Stimulated activated CD8-positive, alpha-beta memory T cell treated with anti-CD3 and anti-CD28 coated beads, Interleukin-15, amount 100 ng/mL, for 48 hours (primary cell): ENCODE measurements around the gene RBM15B.
A peak's percentile ranks its signal among the peaks of the same experiment; 100 is the strongest.
"Not testable (repeated sequence)": the region's sequence is repeated elsewhere in the genome, so short reads cannot be mapped to it uniquely, and the experiment has no call there.

Source experiments
- DNase-seq, 2 donors: peaks; one replicate each; pipeline ENCODE4 v3.0.0-alpha.2; 2020; ENCODE audit warnings: low read depth in 2 of 2

The RBM15B gene

DNA sequence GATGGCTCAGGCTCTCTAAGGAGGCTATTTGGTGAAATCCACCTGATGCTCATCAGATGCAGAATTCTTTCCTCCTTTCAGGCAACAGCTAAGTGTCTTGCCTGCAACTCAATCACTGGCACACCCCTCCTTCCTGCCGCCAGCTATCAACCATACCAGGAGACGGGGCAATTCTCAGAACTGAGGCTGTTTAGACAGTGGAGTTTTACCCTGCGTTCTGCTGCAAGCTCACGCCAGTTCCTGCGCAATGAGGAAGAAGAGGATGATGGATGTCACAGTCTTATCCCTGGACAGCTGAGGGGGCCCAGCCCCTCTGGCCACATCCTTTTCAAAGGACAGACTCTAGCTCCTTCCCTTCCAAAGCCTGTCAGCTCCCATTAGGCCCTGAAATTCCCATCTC, 13.0 kb upstream of the RBM15B start:
- DNase-seq, result no peak

DNA sequence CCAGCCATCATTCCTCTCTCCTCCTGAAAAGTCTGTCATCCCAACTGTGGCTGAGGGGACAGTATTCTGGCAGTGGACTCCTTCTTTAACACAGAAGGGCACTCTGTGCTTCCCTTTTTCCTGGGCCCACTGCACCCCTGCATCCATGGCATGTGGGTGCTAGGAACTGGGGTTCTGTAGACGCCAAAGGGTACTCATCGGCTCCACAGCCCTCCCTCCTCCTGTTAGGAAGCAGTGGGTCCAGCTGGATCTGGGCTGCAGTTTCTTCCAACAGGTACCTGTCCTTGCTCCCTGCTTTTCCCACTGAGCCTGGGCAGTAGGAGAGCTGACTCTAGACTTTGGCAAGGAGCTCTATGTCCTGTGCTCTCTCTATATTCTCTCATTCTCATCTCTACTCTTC, 12.4 kb upstream of the RBM15B start:
- DNase-seq, result no peak

DNA sequence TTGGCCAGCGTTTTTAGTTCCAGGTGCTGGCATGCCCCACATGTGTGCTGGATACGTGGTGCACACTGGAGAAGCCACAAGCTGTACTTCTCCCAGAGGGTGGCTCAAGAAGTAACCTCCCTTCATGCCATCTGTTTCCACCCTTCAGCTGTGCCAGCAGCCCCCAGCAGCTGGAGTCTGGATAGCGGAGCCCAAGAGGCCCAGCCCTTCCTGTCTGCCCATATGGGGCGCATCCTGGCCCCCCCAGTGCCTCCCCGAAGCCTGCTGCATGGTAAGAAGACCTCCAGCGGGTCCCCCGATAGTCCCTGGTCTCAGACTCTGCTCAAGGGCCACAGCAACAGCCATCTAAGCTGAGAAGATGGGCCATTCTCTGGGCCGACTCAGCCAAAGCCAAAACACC, 11.8 kb upstream of the RBM15B start:
- no peak for DNase-seq

- DNase-seq, result no peak
Measured at GRCh38 chr3:51379746-51380455, 11.2 kb upstream of the RBM15B start.

GRCh38 chr3:51380601-51381332, 10.3 kb upstream of the RBM15B start:
- no peak for DNase-seq

GRCh38 chr3:51381333-51381705, 9.8 kb upstream of the RBM15B start:
- DNase-seq, result no peak

DNA sequence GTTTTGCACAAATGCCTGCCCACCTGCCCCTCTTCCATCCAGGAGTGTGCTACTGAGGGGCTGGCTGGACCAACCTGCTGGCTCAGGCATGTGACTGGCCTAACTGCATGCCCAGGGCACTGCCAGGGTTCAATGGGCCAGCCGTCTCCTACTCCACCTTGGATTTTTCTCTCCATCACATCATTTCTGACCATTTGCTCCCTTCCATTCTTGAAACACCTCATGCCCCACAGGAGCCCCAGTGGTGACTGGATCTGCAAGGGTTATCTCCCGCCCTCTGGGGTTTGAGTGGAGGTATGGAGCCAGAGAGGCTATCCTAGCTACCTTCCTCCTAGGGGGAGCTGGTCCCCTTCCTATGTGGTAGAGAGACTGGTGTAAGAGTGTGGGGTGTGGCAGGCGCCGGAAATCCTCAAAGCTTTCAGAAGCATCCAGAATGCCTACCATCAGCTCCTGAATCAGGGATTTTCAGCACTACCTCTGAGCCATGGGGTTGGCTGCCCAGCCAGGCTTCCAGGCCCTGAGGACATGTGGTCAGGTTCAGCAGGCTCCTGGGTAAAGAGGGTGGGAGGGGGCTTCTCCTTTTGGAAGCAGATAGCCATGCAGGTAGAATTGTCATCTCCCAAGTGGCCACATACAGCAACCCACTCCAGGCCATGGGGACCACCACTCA, 8.9 kb upstream of the RBM15B start:
- DNase-seq, result no peak

GRCh38 chr3:51382947-51383578, 8.0 kb upstream of the RBM15B start:
- DNase-seq, result no peak

GRCh38 chr3:51384055-51384725, 6.9 kb upstream of the RBM15B start:
- no peak for DNase-seq

DNA sequence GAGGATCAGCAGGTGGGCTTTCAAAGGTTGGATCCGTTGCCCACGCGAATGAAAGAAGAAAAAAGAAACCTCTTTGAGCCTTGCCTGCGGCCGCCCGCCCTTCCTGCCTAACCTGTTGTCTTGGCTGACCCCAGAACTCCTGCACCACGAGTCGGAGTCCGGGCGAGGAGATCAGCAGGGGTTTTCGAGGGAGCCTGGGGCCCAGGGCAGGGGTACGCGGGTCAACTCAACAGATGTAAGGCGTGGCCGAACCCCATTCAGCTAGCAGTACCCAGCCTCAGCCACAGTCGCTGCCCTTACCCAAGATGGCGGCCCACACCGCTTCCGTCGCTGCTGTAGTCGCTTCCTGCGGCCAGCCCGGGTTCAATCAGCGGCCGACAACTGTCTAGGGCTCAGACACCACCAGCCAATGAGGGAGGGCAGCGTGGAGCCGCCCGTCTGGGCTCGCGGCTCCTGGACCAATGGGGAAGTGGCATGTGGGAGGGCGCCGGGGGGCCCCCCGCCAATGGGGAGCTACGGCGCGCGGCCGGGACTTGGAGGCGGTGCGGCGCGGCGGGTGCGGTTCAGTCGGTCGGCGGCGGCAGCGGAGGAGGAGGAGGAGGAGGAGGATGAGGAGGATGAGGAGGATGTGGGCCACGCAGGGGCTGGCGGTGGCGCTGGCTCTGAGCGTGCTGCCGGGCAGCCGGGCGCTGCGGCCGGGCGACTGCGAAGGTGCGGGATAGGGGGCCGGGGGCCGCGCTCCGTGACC, 6.2 kb upstream of the RBM15B start, which contains the start of gene MANF:
MANF (plus strand) TSS at position 566 of the 748 bp plus-strand sequence; CDS start at position 618, 52 bp downstream.
- DNase-seq, result peak; percentile 97 to 98

- DNase-seq, result no peak
Measured at GRCh38 chr3:51385621-51386091, 5.4 kb upstream of the RBM15B start.

DNA sequence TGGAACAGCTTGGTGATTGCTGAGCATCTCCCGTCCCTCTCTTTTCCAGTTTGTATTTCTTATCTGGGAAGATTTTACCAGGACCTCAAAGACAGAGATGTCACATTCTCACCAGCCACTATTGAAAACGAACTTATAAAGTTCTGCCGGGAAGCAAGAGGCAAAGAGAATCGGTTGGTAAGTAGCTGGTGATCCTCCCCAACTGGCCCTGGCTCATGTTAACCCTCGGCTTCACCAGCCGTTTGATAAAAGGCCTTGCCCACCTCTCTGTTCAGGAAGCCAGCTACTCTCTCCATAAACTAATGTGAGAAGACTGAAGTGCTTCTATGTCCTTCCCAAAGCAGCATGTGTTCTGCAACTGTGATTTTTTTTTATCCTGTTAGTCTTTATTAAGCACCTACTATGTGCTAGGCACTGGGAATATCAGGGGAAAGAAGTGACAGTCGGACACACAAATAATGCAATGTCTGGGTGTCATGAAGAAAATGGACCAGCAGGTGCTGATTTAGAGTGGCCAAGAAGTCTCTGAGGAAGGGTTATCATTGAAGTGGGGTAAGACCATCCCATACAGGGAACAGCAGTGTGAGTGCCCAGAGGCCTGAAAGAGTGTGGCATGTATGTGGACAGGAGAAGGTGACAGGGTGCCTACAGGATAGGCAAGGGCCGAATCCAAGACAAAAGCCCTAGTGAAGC, 4.8 kb upstream of the RBM15B start:
- no peak for DNase-seq

DNA sequence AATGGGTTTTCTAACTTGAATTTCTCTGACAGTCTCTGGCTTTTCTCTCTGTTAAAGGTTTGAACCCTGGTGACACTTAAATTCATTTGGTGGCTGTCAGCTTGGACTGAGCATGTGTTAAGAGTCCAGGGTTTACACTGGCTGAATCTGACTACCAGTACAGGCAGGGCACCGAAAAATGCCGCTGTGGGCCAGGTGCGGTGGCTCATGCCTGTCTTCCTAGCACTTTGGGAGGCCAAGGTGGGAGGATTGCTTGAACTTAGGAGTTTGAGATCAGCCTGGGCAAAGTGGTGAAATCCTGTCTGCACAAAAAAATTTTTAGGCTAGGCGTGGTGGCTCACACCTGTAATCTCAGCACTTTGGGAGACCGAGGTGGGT, 4.2 kb upstream of the RBM15B start:
- DNase-seq, result no peak

DNA sequence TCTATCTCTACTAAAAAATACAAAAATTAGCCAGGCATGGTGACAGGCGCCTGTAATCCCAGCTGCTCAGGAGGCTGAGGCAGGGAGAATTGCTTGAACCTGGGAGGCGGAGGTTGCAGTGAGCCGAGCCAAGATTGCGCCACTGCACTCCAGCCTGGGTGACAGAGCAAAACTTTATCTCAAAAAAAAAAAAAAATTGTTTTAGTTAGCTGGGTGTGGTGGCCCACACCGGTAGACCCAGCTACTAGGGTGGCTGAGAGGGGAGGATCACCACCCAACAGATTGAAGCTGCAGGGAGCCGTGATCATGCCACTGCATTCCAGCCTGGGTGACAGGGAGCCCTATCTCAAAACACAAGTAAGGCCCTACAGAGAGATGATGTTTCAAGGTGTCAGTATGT, 3.8 kb upstream of the RBM15B start:
- DNase-seq, result not testable (repeated sequence)

- DNase-seq, result no peak
Measured at GRCh38 chr3:51388286-51389029, 2.6 kb upstream of the RBM15B start.

DNA sequence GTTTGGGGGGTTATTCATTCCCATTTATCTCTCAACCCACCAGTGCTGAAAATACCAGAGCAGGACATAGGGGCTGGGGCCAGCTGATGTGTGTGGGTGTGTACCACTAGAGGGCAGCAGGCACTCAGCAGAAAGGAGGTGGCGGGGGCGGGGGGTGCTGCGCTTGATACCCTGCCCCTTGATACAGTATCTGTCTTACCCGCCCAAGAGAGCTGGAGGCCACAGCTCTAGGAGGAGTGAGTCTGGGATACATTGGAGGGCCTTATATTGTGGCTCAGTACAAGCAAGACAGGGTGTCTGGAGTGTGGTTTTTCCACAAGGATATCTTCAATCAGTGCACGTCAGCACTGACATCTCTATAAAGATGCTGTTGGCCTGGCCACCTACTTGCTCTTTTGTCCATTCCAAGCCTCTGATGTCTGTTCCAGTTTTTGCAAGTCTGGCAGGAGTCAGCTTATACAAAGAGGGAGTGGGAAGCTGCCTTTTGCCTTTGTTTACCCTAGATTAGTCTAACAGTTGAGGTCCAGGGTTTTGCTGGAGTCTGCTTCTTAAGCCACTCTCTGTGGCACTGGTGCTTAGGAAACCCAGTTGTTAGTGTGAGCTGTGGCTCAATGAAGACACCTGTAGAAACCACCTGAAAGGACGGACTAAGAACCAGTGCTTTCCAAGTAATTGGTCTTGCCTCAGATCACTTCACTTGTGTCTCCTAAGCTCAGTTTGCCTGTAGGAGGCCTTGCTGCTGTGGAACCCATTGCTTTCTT, 1.5 kb upstream of the RBM15B start:
- DNase-seq, result peak in 1 of 2 donors; percentile 41

DNA sequence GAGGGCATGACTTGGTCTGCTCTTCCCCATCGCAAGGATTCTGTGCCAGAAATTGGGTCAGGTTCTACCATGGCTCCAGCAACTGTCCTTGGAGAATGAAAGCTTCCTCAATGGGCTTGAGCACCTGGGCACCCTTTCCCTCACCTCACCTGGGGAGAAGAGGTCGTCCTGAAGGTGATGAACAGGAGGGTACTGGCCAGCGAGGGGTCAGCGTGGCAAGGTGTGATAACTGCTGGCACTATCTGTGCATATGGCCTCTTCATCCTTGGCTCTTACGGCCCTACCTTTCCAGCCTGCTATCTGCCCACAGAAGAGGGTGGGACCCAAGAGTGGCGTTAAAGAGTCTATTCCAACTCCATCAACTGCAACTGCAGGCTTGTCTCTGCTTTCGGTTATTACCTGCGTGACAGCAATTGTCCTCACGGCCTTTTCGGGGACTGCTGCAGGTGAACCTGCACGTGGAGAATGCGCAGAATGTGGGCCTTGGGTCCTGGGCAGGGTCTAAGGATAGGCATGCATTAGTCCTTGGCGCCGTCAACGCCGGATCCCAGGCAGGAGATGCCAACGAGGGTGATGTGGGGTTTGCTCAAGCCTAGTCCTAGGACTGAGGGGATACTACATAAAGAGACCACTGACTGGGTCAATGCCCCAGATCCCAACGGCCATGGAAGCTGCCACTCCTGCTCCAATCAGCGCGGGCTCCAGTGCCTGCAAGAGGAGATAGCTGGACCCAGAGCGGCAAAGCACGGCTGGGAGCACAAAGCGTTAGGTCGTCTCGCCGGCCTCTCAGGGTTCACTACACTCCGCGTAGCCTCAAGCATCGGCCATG, 625 bp upstream of the RBM15B start:
- DNase-seq, result no peak
